NCI-H146 treated with DMSO at 0.1 percent for 48 hours (cell line): Measurements from ENCODE around the gene GARIN3.
"Not testable (repeated sequence)": the region's sequence is repeated elsewhere in the genome, so short reads cannot be mapped to it uniquely, and the experiment has no call there.

Source experiments
- DNase-seq: peaks from one replicate; lab custom pipeline; 2025; ENCODE audit not compliant: unreplicated experiment; lab: John Stamatoyannopoulos, UW

Gene GARIN3

DNA sequence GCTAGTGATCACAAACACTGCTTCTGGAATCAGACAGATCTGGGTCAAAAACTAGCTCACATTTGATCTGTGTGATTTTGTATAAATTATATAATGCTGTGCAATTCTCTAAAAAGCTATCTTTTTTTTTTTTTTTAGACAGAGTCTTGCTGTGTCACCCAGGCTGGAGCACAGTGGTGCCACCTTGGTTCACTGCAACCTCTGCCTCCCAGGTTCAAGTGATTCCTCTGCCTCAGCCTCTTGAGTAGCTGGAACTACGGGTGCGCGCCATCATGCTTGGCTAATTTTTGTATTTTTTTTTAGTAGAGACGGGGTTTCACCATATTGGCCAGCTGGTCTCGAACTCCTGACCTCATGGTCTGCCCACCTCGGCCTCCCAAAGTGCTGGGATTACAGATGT is 19.1 kb upstream of the GARIN3 start:
- DNase-seq: not testable (repeated sequence)

DNA sequence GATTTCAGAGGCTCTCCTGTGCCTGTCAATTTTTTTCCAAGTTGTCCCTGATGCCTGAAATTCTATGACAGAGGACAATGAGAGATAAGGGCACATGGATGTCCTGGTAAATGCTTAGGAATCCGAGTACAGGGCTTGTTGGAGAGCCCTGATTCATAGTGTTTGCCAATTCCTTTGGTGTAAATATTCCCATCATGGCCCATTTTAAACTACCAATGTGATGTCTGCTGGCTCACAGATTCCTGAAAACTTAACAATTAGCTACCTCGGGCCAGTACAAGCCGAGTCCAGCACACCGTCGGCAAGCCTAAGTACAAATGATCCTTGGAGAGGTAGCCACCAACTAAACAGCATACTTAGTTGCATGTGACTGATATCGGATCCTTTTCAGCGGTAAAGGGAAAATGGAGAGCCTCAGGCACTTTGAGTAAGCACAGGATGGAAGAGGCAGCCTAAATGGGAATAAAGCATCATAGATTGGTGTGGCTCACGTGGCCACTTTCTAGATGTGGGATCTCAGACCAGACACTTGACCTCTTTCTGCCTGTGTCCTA is 18.1 kb upstream of the GARIN3 start:
- no peak for DNase-seq

DNA sequence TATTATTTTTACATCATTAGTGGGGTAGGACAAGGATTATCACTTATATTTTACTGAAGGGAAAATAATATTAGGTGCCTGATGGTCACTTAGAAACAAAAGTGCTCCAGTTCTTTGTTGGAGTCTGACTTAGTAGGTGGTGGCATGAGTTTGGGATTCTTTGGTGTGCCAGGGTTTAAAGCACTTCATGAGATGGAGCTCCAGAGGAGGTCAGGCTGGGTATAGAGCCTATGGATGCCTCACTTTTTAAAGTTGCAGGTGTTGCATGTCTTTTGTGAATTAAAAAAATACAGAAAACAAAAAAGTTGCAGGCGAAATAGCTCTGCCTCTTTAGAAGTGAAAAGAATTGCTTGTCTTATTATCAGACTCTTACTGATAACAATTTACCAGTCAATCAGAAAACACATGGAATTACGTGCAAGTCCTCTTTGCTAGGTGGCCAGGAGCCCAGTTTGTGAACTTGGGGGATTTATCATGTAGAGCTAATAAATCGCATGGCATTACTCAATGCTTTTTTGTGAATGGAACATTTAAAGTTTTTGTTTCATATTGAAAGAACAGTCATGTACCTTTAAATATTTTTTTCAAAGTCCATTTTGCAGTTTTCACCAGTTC is 16.2 kb upstream of the GARIN3 start:
- DNase-seq: no peak

GRCh38 chr5:157180374-157181264 is 14.6 kb upstream of the GARIN3 start, which contains the start of gene ITK:
ITK (plus strand) TSS chr5:157180840; CDS start chr5:157180978, 138 bp downstream.
- DNase-seq: no peak

DNA sequence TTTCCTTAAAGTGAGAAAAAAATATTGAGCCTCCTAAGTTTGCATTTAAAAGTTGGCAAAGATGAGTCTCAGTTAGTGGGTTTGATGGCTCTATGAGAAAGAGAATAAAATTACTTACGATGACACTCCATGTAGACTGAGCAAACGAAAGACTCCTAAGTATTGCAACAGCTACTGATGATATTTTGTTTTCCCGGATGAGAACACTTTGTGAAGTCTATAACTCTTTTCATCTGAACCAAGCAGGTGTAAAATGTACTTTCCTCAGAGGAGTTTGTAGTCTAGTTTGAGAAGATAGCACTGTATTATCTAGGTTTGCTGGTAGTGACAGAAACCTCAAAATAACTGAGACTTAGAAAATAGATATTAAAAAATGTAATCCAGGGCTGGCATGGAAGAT is 12.9 kb upstream of the GARIN3 start:
- DNase-seq: no peak

DNA sequence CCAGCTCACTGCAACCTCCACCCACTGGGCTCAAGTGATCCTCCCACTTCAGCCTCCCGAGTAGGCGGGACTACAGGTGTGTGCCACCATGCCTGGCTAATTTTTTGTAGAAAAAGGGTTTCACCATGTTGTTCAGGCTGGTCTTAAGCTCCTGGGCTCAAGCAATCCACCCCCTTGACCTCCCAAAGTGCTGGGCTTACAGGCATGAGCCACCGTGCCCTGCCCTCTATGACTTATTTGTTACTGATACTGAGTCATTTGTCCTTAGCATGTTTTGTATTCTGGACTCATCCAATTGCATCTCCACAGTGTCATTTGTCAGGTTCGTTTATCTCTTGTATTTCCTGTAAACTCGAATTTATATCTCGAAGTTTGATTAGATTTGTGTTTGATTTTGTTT is 11.9 kb upstream of the GARIN3 start:
- no peak for DNase-seq

DNA sequence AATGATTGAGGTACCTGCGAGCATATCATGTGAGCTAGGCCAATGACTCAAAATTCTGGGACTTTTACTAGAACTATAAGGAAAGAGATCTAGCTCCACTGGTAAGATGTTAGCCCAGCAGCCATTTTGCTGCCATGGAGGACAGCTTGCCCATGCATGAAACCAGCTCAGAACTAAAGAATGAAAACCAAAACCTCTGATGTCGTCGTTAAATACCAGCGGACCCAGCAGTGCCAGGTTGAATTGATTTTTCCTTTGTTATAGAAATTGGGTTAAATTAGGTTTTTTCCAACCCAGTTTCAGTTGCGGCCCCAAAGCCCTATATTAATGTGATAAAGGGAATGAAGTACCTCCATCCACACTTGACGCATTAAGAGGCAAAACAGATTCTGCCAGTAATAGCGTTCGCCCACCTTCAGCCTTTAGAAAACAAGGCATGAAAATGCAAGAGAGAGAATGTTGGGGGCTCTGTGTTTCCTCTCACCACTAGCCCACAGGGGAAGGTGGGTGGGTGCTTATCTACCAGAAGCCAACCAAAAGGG is 9.1 kb upstream of the GARIN3 start:
- DNase-seq: no peak

DNA sequence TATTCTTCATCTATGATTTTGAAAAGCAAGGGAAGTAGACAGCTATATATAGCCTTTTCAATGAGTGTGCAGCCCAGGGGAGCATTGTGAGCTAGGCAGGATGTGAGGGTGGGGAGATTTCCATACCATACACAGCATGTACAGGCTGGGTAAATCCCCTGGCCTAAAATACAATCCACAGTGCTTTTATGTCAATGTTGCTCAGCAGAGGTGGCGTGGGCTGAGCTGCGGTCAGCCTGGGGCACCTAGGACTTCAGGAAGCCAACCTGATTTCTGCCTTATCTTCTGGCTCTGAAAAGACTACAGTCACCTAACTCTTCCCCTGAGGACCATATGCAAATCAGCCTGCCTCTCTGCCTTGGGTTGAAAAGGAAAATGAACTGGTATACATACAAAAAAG is 6.3 kb upstream of the GARIN3 start:
- no peak for DNase-seq

DNA sequence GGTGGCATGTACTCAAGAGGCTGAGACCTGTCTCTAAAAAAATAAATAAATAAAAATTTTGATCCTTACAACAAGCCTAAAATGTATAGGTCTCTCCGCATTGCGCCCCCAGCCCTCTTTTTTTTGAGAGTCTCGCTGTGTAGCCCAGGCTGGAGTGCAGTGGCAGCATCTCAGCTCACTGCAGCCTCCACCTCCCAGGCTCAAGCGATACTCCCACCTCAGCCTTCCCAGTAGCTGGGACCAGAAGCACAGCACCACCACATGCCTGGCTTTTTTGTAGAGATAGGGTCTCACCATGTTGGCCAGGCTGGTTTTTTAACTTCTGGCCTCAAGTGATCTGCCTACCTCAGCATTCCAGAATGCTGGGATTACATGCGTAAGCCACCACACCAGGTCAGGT is 2.2 kb upstream of the GARIN3 start:
- no peak for DNase-seq

DNA sequence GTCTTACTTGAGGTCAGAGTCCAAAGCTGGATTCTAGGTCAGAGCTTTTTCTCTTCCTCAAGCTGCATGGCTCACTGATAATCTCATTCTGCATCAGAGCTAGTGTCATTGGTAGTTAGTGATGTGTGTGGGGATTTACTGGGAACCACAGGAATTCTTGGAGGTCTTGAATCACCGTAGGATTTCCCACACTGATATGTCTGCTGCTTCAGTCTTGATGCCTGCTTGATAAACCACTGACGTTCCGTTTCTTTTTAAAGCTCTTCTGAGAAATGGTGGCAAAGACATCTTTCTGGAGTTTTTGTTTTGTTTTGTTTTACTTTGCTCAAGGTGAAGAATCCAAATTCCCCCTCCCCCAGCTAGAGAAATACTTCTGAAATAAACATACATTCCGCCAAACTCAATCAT is 1.2 kb upstream of the GARIN3 start:
- no peak for DNase-seq

DNA sequence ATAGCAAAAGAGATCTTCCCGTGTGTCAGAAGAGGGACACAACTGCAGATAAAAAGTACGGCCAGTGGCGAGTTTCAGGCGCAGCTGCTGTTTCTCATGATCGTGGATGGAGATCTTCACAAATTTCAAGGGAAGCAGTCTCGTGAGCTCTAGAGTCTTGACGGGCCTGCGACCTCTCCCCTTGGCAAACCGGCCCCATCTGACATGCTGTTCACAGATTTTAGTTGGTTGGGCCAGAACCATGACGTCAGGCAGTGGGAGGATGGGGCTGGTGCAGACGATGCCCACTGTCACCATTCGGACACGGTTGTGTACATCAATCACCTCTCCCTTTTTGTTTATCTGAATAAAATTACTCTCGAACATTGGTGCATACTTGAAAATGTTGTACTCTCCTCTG is 396 bp downstream of the GARIN3 start:
- no peak for DNase-seq

- no peak for DNase-seq
Measured at GRCh38 chr5:157165261-157165660, 803 bp downstream of the GARIN3 start.

DNA sequence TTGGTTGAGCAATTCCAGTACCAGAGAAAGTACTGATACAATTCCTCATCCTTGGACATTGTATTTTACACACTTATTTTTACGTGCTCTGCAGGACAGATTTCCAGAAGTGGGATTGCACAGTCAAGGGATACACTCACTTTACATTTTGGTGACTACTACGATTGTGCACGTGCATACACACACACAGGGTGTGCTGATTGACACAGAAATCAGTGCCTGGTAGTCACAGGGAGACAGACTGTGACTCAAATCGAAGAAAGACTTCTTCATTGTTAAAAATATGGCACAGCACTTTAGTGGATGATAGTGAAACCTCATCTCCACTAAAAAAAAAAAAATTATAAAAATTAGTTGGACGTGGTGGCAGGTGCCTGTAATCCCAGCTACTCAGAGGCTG is 1.5 kb downstream of the GARIN3 start:
- DNase-seq: no peak

GRCh38 chr5:157162919-157163510 is 3.0 kb downstream of the GARIN3 start:
- DNase-seq: no peak

- DNase-seq: no peak
Measured at GRCh38 chr5:157161996-157162395, 4.1 kb downstream of the GARIN3 start.

GRCh38 chr5:157160001-157160400 is 6.1 kb downstream of the GARIN3 start:
- no peak for DNase-seq

GRCh38 chr5:157159209-157159751 is 6.8 kb downstream of the GARIN3 start:
- DNase-seq: no peak

GRCh38 chr5:157157293-157157891 is 8.7 kb downstream of the GARIN3 start:
- DNase-seq: no peak

- no peak for DNase-seq
Measured at GRCh38 chr5:157155297-157155696, 10.8 kb downstream of the GARIN3 start.

- no peak for DNase-seq
Measured at GRCh38 chr5:157150995-157151394, 15.1 kb downstream of the GARIN3 start.
